Stimulated activated CD4-positive, alpha-beta T cell treated with anti-CD3 and anti-CD28 coated beads, Interleukin-15, amount 100 ng/mL, for 24 hours (primary cell): ENCODE measurements around the gene RAB6B.

Source experiments
- DNase-seq: peaks from one replicate; pipeline ENCODE4 v3.0.0-alpha.2; 2020

The RAB6B gene

GRCh38 chr3:133878518-133878917, 17.2 kb downstream of the RAB6B start:
- no peak for DNase-seq

- no peak for DNase-seq
Measured at GRCh38 chr3:133877221-133877620, 18.5 kb downstream of the RAB6B start.

- no peak for DNase-seq
Measured at GRCh38 chr3:133874761-133875438, 20.8 kb downstream of the RAB6B start.

GRCh38 chr3:133874344-133874743, 21.3 kb downstream of the RAB6B start:
- DNase-seq, result no peak

GRCh38 chr3:133872781-133873180, 22.9 kb downstream of the RAB6B start:
- no peak for DNase-seq

GRCh38 chr3:133872161-133872560, 23.5 kb downstream of the RAB6B start:
- no peak for DNase-seq

GRCh38 chr3:133871368-133872090, 24.2 kb downstream of the RAB6B start:
- no peak for DNase-seq

- no peak for DNase-seq
Measured at GRCh38 chr3:133870822-133871221, 24.9 kb downstream of the RAB6B start.

GRCh38 chr3:133869586-133869985, 26.1 kb downstream of the RAB6B start:
- no peak for DNase-seq

GRCh38 chr3:133868758-133869475, 26.8 kb downstream of the RAB6B start:
- no peak for DNase-seq

- DNase-seq, result no peak
Measured at GRCh38 chr3:133868186-133868585, 27.5 kb downstream of the RAB6B start.

GRCh38 chr3:133866141-133866540, 29.5 kb downstream of the RAB6B start:
- no peak for DNase-seq

GRCh38 chr3:133865136-133865855, 30.4 kb downstream of the RAB6B start:
- no peak for DNase-seq

- DNase-seq, result no peak
Measured at GRCh38 chr3:133864616-133865015, 31.1 kb downstream of the RAB6B start.

- no peak for DNase-seq
Measured at GRCh38 chr3:133863911-133864310, 31.8 kb downstream of the RAB6B start.

- DNase-seq, result no peak
Measured at GRCh38 chr3:133862161-133862560, 33.5 kb downstream of the RAB6B start.

GRCh38 chr3:133860519-133860918, 35.2 kb downstream of the RAB6B start:
- no peak for DNase-seq

GRCh38 chr3:133859381-133860234, 36.1 kb downstream of the RAB6B start:
- no peak for DNase-seq

- DNase-seq, result no peak
Measured at GRCh38 chr3:133857767-133858166, 37.9 kb downstream of the RAB6B start.

GRCh38 chr3:133856316-133856715, 39.4 kb downstream of the RAB6B start:
- no peak for DNase-seq

- no peak for DNase-seq
Measured at GRCh38 chr3:133855772-133856171, 39.9 kb downstream of the RAB6B start.

GRCh38 chr3:133855002-133855370, 40.7 kb downstream of the RAB6B start:
- no peak for DNase-seq
